GM23338 (cell line): ENCODE data around the gene TMPRSS11F.

ENCODE experiments used
- CREB1 ChIP-seq: fragments of 250-450 bp; sonication (Bioruptor Pico); IDR thresholded peaks from 2 replicates; pipeline ENCODE4 v1.5.0; 2020; ENCODE audit warnings: low read depth, mild to moderate bottlenecking, moderate library complexity
- CTCF ChIP-seq, 2 experiments: fragments of 200-600 bp in 1 of 2; sonication (generic) in 1 of 2; conservative IDR thresholded peaks; 2 replicates each; pipeline versions ENCODE4 v1.5.1 to v1.6.1; 2016 to 2017; ENCODE audit warnings: antibody characterized with exemption in 2 of 2, low read depth in 2 of 2, mild to moderate bottlenecking in 2 of 2, moderate library complexity in 1 of 2
- EZH2 ChIP-seq: fragments of 200-600 bp; sonication (generic); IDR thresholded peaks from one replicate; pipeline ENCODE4 v1.8.0; 2017; ENCODE audit warnings: antibody characterized with exemption, mild to moderate bottlenecking, low read depth; ENCODE audit not compliant: unreplicated experiment
- EZH2phosphoT487 ChIP-seq: fragments of 200-600 bp; sonication (generic); IDR thresholded peaks from one replicate; pipeline ENCODE4 v1.8.1; 2018; ENCODE audit warnings: antibody characterized with exemption; ENCODE audit not compliant: unreplicated experiment
- JUNB ChIP-seq: IDR thresholded peaks from one replicate; pipeline ENCODE4 v1.6.1; 2016; ENCODE audit warnings: antibody characterized with exemption; ENCODE audit not compliant: unreplicated experiment
- NANOG ChIP-seq: IDR thresholded peaks from 2 replicates; pipeline ENCODE4 v1.6.1; 2016; ENCODE audit warnings: antibody characterized with exemption, borderline replicate concordance
- POLR2AphosphoS5 ChIP-seq: IDR thresholded peaks from 2 replicates; pipeline ENCODE4 v1.6.1; 2016; ENCODE audit warnings: antibody characterized with exemption, low read depth
- REST ChIP-seq: IDR thresholded peaks from one replicate; pipeline ENCODE4 v1.6.1; 2018; ENCODE audit warnings: antibody characterized with exemption; ENCODE audit not compliant: unreplicated experiment
- ZNF331 ChIP-seq: fragments of 250-450 bp; sonication (Bioruptor Pico); IDR thresholded peaks from 2 replicates; pipeline ENCODE4 v1.5.0; 2020; ENCODE audit warnings: low read depth, mild to moderate bottlenecking, moderate library complexity
- ZNF462 ChIP-seq: fragments of 250-450 bp; sonication (Bioruptor Pico); IDR thresholded peaks from 2 replicates; pipeline ENCODE4 v1.5.0; 2020; ENCODE audit warnings: mild to moderate bottlenecking, moderate library complexity

GRCh38 chr4:68163754-68164153, 34.1 kb upstream of the TMPRSS11F start:
- TF ChIP-seq CTCF (conservative IDR thresholded peaks at IDR 0.05; ENCODE audit: low read depth in 2 of 2), result no peak
- TF ChIP-seq POLR2AphosphoS5, result no peak
- TF ChIP-seq JUNB, result no peak
- no peak for TF ChIP-seq ZNF331 (CRISPR knock-in tag)
- no peak for TF ChIP-seq CREB1 (CRISPR knock-in tag)
- TF ChIP-seq EZH2, result no peak
- no peak for TF ChIP-seq REST
- TF ChIP-seq EZH2phosphoT487, result no peak
- no peak for TF ChIP-seq NANOG
- TF ChIP-seq ZNF462 (CRISPR knock-in tag), result no peak
